Adipose tissue (tissue), 3 donors: ENCODE results near the gene NUMBL. TPM values are rescaled to one million over a fixed set of nuclear protein-coding genes. Genes with fewer than 3 reads are reported as not detected.
"Not testable (repeated sequence)": the region's sequence is repeated elsewhere in the genome, so short reads cannot be mapped to it uniquely, and the experiment has no call there.

ENCODE experiments used
- H3K27ac ChIP-seq: one replicate; pipeline ENCODE4 v1.5.1; 2013; ENCODE audit warnings: low read depth, low read length
- WGBS, 3 donors: extraction: QIAGEN DNeasy Blood & Tissue Kit; methylation state at CpG; one replicate each; pipeline ENCODE4 v1.1.7; 2013; 5-methylcytosine and 5-hydroxymethylcytosine counted together
- polyA plus RNA-seq, 3 donors: library from polyadenylated mRNA; stranded (reverse); fragments of 200-250 nt; gene quantifications; one replicate each; pipeline ENCODE4 v1.2.3, GENCODE V29; 2013
- donor health status: healthy with polysubstance abuse.
- donor health status: Bipolar disorder and iron deficiency.
- donor health status: healthy.

Gene NUMBL
- 10 to 100 TPM in 2 of 3 donors, 1 to 10 TPM in 1; 7.1 to 30.7 (median 27.2) TPM for polyA plus RNA-seq

DNA sequence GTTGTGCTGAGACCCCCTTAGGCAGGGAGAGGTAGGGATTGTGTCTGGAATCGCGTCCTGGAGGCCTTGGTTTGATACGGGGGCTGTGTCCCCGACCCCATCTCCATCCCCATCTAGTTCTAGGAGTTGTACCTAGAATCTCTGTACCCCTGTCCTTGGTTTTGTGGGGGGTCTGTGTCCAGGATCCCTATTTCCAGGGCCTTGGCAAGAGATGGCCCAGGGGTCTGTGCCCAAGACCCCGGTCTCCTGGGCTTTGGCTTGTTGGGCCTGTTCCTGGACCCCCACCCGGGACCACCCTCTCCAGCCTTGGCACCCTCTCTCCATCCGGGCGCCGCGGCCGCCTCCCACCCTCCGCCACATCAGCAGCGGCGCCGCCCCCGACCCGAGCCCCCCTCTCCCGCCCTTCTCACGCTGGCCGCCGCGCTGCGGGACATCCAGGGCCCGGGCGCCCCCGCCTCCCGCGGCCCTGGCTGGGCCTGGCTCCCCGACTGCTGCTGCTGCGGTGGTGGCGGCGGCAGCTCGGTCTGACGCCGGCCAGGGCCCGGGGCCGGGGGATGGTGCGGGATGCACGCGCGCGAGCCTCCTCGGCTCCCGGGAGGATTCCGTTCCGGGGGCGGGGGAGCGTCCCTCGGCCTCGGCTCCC lies at the start of gene NUMBL:
NUMBL (minus strand) TSS at position 602 of the 643 bp plus-strand sequence; CDS start at position 434, 168 bp downstream.
- 2 to 5% (median 4%) methylated on average over 31 to 49 of the region's 50 CpGs for WGBS, 3 donors
- H3K27ac ChIP-seq, result peak within 1 kb of the TSS; percentile 40

GRCh38 chr19:40739030-40739839 lies 48.8 kb upstream of the NUMBL start:
- WGBS, 3 donors, result 81 to 88% (median 82%) methylated on average over 22 of the region's 22 CpGs
- H3K27ac ChIP-seq, result no peak overlapping the region

DNA sequence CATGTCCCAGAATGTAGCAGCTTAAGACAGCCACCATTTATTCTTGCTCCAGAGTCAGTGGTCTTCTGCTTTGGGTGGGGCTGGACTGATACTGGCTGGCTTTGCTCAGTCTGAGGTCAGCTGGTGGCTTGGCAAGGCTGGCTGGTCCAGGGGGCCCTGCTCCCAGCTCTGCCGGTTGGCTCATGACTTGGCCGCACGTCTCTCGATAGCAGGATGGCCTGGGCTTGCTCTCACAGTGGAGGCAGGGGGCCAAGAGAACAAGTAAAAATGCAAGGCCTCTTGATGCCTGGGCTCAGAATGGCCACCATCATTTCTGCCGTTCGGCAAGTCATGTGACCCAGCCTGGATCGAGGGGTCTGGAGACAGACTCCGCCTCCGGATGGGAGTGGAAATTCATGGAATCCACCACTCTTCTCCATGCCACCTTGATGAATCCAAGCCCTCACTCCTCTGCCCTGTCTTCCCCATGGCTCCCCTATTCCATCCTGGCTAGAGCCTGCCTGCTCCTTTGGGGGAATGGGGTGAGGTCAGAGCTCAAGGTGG lies 46.7 kb upstream of the NUMBL start:
- 77 to 88% (median 86%) methylated on average over 9 of the region's 9 CpGs for WGBS, 3 donors
- H3K27ac ChIP-seq, result no peak overlapping the region

DNA sequence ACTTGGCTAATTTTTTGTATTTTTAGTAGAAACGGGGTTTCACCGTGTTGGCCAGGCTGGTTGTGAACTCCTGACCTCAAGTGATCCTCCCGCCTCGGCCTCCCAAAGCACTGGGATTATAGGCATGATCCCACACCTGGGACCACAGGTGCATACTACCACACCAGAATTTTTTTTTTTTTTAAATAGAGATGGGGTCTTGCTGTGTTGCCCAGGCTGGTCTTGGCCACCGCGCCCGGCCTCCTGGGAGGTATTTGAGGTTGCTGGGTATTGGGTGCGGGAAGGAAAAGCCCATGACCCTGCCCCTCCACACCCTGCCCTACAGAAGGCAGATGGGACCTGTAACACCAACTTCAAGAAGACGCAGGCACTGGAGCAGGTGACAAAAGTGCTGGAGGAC lies 46.2 kb upstream of the NUMBL start:
- WGBS, 3 donors, result 85 to 96% (median 93%) methylated on average over 7 to 9 of the region's 9 CpGs
- no peak overlapping the region for H3K27ac ChIP-seq

GRCh38 chr19:40735013-40735771 lies 44.7 kb upstream of the NUMBL start:
- no peak overlapping the region for H3K27ac ChIP-seq

DNA sequence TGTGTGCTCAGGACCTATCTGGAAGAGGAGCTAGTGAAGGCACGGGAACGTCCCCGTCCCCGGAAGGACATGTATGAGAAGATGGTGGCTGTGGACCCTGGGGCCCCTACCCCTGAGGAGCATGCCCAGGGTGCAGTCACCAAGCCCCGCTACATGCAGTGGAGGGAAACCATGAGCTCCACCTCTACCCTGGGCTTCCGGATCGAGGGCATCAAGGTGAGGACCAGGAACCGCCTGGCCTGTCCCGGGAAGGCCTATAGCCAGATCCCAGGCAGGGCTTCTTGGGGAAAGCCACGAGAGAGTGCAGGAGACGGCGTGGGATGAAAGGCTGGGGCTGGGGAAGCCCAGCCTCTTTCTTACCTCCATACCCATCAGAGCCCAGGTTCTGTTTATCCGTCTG lies 42.7 kb upstream of the NUMBL start:
- 85 to 90% (median 87%) methylated on average over 10 to 13 of the region's 13 CpGs for WGBS, 3 donors
- H3K27ac ChIP-seq, result no peak overlapping the region

More at GRCh38 chr19:40735013-40735771, 44.7 kb upstream of the NUMBL start:
- 91 to 94% (median 93%) methylated on average over 11 of the region's 11 CpGs for WGBS, 3 donors

GRCh38 chr19:40732304-40732703 lies 41.9 kb upstream of the NUMBL start:
- WGBS, 3 donors, result 96 to 98% (median 97%) methylated on average over 16 of the region's 16 CpGs
- not testable (repeated sequence) for H3K27ac ChIP-seq

GRCh38 chr19:40730065-40730464 lies 39.6 kb upstream of the NUMBL start:
- WGBS, 3 donors, result 87 to 92% (median 89%) methylated on average over 5 of the region's 5 CpGs
- H3K27ac ChIP-seq, result not testable (repeated sequence)

GRCh38 chr19:40726279-40726678 lies 35.8 kb upstream of the NUMBL start:
- whole genome bisulfite sequencing, 3 donors, result 97 to 100% (median 99%) methylated on average over 4 of the region's 4 CpGs

DNA sequence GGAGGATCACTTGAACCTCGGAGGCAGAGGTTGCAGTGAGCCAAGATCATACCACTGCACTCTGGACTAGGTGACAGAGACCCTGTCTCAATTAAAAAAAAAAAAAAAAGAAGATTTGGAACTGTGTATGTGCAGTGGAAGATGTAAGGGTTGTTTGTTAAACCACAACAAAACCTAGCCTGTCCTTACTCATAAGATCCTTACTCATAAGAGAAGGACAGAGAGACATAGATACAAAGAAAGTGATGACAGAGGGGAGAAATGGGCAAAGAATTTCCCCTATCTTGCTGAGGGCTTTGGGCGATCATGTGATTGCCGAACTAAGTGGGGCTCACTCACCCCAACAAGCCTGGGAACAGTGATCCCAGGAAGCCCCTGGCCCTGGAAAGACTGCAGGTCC lies 34.4 kb upstream of the NUMBL start:
- H3K27ac ChIP-seq, result no peak overlapping the region
- whole genome bisulfite sequencing, 3 donors, result 91 to 97% (median 95%) methylated on average over 3 of the region's 3 CpGs

More at GRCh38 chr19:40726279-40726678, 35.8 kb upstream of the NUMBL start:
- H3K27ac ChIP-seq, result no peak overlapping the region

DNA sequence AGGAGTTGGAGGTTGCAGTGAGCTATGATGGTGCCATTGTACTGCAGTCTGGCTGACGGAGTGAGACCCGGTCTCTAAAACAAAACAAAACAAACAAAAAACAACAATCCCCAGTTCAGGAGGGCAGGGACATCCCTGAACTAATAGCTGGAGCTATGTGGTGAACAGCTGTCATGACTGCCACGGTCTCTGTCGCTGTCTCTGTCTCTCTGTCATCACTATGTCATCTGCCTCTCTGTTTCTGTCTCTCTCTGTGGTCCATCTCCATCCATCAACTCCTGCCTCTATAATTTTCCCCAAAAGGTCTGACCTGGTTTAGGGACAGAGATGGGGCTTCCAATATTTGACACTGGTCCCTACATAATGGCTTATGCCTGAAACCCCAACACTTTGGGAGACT lies 33.9 kb upstream of the NUMBL start:
- WGBS, 3 donors, result 94 to 99% (median 97%) methylated on average over 4 of the region's 4 CpGs
- H3K27ac ChIP-seq, result no peak overlapping the region

- 95 to 96% (median 96%) methylated on average over 5 of the region's 5 CpGs for WGBS, 3 donors
Measured at GRCh38 chr19:40723661-40724254, 33.3 kb upstream of the NUMBL start.

DNA sequence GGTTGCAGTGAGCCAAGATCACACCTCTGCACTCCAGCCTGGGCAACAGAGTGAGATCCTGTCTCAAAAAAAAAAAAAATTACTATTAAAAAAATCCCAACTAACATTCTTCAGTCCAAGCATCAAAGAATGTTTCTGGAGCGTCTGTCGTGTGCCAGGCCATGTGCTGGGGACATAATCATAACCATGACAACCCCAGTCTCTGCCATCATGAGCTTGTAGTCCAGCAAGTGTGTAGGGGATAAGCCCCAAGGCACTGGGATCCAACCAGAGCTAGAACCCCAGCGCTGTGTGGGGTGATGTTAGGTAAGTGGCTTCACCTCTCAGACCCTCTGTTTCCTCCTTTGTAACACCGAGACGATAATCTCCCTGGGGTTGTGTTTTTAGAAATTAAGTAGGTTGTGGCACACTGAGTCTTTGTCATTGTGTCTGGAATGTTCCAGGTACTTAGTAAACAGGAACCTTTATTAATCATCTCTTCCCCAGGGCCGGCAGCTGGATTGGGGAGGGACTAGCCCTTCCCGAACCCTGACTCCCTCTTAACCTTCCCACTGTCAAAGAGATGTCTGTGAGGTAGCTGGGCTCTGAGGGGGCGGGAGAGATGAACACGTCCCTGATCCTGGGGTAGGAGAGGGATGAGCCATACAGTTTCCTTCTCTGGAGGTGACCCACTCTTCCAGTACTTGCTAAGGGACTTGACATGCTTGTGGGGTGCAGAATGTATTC lies 31.6 kb upstream of the NUMBL start:
- H3K27ac ChIP-seq, result peak overlapping the region; percentile 6
- 52 to 60% (median 57%) methylated on average over 9 of the region's 9 CpGs for WGBS, 3 donors

More at GRCh38 chr19:40723661-40724254, 33.3 kb upstream of the NUMBL start:
- no peak overlapping the region for H3K27ac ChIP-seq

DNA sequence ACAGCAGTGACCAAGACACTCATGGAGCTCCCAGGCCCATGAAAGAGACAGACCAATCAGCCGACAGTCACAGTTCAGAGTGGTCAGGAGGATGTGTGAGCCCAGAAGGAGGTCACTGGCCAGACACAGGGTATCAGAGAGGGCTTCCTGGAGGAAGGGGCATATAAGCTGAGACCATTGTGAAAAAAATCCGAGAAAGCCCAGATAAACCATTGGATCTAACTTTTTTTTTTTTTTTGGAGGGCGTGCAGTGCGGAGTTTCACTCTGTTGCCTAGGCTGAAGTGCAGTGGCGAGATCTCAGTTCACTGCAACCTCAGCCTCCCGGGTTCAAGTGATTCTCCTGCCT lies 30.7 kb upstream of the NUMBL start:
- H3K27ac ChIP-seq, result peak overlapping the region; percentile 92
- 76 to 88% (median 84%) methylated on average over 6 of the region's 6 CpGs for WGBS, 3 donors

DNA sequence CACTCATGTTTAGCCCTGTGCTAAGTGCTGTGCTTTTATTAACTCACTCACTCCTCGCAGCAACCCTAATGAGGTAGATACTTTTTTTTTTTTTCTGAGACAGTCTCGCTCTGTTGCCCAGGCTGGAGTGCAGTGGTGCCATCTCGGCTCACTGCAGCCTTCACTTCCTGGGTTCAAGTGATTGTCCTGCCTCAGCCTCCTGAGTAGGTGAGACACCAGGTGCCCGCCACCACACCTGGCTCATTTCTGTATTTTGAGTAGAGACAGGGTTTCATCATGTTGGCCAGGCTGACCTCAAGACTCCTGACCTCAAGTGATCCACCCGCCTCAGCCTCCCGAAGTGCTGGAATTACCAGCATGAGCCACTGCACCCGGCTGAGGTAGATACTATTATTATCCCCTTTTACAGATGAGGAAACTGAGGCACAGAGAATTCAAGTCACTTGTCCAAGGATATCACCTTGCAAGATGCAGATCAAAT lies 29.0 kb upstream of the NUMBL start:
- no peak overlapping the region for H3K27ac ChIP-seq
- 36 to 54% (median 48%) methylated on average over 7 of the region's 7 CpGs for WGBS, 3 donors

DNA sequence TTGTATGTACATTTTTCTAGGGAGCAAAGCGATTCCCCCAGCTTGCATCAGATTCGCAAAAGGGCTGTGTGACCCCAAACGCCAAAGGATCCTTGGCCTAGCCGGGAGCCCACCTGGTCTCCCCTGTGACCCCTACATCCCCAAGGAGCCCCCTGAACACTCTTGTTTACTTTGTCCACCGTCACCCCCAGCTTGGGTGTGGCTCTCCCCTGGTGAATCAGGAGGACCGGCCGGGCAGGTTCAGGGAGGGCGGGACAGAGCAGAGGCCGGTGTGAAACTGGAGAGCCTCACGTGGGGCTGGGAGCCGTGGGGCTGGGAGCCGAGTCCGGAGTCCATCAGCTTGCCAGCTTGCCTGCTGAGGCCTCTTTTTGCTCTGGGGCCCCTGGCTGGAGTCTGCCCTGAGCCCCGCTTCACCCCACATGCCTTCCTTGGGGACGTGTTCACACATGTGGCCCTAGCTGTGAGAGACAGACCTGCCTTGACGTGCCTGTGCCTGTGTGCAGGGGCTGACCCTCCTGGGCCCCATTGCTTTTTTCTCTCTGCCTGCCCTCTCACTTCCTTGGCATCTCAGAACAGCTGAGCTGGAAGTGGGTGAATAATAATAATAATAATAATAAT lies 28.4 kb upstream of the NUMBL start:
- WGBS, 3 donors, result 6 to 13% (median 12%) methylated on average over 16 of the region's 16 CpGs
- peak overlapping the region; percentile 76 for H3K27ac ChIP-seq
